DMS53 treated with DMSO at 0.1 percent for 48 hours (cell line): ENCODE results near the gene KCNE4.

Experiments used
- DNase-seq: peaks from one replicate; lab custom pipeline; 2025; ENCODE audit not compliant: unreplicated experiment; lab: John Stamatoyannopoulos, UW

Gene KCNE4

DNA sequence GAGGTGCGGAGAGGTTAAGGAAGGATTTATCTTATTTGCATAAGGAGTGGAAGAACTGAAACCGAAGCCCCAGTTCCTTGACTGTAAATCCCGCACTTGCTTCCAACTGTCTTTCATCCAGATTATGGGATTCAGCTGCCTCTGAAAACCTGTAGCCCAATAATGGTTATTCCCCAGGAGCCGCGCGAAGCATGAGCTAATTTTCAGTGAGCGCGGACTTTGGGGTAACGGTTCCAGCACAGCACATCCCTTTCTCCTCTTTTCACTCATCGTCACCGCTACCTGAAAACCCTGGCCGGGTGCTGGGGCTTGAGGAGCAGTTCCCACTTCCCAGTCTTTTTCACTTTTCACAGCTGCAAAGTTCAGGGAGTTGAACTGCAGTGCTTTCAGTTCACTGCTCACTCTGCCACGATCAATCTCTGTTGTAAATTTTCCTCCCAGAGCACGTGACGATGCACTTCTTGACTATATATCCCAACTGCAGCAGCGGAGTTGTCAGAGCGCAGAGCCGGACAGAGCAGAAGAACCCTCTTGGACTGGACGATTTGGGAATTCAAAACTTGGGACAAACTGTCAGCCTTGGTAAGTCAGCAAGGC, at the start of gene KCNE4:
TSS of gene KCNE4 (plus strand) at position 498 of the 597 bp plus-strand sequence. CDS start 641 bp downstream, outside the sequence.
- DNase-seq = peak; percentile 24

- no peak for DNase-seq
Measured at GRCh38 chr2:223003191-223003590, 48.8 kb upstream of the KCNE4 start.

- no peak for DNase-seq
Measured at GRCh38 chr2:223005496-223005895, 46.5 kb upstream of the KCNE4 start.

DNA sequence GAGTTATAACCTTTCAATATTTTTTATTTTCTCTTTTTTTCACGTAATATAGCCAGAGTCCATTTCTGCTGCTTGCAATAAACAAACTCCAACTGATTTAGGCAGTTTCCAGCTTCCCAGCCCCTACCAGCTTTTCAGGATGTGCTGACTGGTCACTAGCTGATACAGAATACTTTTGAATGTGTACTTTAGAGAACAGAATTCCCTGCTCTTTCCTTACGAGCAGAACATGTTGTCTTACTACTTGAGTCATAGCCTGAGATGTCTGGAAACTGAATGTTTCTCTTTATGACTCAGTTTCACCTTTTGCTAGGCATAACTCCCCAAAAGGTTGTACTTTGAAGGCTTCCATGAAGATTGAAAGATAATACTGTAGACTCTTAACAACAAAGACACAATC, 44.5 kb upstream of the KCNE4 start:
- DNase-seq = no peak

- DNase-seq = peak; percentile 7
Measured at GRCh38 chr2:223008162-223008561, 43.8 kb upstream of the KCNE4 start.

GRCh38 chr2:223008956-223009355, 43.0 kb upstream of the KCNE4 start:
- DNase-seq = no peak

- DNase-seq = no peak
Measured at GRCh38 chr2:223010641-223011040, 41.3 kb upstream of the KCNE4 start.

DNA sequence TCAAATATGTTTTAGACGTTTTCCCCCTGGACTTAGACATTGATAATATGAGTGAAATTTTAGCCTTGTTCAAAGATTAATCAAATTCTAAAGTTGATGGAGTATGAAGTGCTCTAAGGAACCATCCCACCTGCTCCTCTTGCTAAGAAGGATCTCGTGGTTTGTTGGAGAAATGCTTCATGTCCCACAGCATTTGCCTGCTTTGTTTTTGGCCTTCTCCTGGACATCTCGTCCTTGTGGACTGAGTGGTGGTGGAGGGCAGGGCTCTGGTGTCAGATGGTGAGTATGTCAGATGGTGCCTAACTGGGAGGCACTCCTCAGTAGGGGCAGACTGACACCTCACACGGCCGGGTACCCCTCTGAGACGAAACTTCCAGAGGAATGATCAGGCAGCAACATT, 39.7 kb upstream of the KCNE4 start:
- no peak for DNase-seq

DNA sequence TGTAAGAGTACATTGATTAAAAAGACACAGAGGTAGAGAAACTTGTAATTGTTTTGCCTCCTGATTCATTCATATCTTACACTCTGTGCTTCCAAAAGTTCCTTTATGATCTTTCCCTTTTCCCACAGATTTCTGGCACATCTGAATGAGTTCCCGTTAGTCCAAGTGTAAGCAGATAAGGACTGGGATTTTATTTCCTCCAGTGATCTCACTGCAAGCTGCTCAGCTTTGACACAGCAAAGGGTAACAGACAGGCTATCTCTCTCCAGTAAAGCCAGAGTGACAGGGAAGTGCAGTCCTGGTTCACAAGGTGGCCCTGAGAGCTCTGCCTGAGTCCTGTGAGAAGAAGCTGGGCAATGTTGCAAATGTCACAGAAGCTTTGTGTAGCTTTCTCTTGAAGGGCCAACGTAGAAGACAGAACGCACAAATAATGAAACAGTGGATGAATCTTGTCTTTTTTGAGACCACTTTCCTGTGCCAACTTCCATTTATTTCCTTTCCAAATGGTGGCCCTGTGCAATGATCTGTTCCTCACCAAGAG, 32.5 kb upstream of the KCNE4 start:
- DNase-seq = no peak

DNA sequence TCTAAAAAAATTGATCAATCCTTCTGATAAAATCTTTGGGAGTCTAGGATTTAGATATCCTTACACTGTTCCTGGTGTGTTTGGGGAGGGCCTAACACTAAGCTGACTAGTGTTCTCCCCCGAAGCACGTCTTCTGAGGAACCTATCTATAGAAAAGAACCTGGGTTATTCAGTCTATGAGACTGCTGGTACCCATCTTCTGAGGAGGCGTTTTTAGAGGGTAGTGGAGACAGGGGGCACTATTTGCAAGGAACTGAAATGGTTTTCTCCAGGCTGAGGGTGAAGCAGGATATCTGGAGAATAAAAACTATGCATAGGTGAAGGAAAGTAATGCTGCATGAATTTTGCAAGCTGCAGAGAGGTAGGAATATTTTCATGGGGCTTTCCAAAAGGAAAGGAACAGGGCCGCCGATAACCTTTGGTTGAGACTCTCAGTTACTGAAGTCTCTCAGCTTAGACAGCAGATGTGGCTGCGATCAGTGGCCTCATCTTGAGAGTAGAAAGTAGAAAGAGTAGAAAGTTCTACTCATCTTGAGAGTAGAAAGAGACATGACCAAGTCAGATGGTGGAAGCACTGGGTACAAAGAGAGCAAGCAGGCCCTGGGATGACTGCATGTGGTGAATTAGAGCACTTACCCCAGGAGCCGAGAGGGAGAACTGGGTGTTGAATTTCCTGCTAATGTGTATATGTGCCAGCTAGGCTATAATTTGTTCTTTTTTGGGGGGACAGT, 31.8 kb upstream of the KCNE4 start:
- no peak for DNase-seq

GRCh38 chr2:223020971-223021675, 30.9 kb upstream of the KCNE4 start:
- DNase-seq = no peak

GRCh38 chr2:223026357-223027110, 25.5 kb upstream of the KCNE4 start:
- peak; percentile 90 for DNase-seq

GRCh38 chr2:223027442-223027841, 24.5 kb upstream of the KCNE4 start:
- DNase-seq = no peak

GRCh38 chr2:223029287-223029686, 22.7 kb upstream of the KCNE4 start:
- no peak for DNase-seq

DNA sequence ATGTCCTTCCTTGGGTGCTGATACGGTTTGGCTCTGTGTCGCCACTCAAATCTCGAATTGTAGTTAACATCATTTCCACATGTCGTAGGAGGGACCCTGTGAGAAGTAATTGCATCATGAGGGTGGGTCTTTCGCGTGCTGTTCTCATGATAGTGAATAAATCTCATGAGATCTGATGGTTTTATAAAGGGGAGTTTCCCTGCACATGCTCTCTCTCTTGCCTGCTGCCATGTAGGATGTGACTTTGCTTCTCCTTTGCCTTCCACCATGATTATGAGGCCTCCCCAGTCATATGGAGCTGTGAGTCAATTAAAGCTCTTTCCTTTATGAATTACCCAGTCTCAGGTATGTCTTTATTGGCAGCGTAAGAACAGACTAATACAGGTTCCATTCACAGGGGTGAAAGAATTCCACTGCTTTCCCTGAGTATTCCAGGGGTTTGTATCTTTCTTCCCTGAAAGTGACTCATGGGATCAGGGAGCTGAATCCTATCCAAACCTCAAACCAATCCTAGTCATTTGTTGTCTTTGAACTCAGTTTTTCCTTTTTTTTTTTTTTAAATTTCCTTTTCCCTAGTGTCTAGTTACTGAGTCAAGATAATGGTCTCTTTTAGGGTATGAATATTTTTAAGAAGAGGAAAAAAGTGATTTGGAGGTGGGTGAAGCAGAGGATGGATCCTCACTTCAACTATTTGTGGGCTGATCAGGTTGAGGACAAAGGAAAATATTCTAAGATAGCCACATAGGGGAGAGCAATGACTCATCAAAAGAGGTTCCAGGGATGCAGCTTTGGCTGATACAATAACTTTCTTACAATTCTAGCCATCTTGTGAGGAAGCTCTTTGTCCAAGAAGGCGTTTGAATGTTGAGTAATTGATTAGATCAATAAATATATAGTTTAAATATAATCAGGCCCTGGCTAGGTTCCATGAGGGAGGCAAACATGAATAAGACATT, 19.5 kb upstream of the KCNE4 start:
- no peak for DNase-seq

- DNase-seq = no peak
Measured at GRCh38 chr2:223034221-223034975, 17.6 kb upstream of the KCNE4 start.

- no peak for DNase-seq
Measured at GRCh38 chr2:223036790-223037444, 15.1 kb upstream of the KCNE4 start.

GRCh38 chr2:223037445-223037800, 14.6 kb upstream of the KCNE4 start:
- no peak for DNase-seq

DNA sequence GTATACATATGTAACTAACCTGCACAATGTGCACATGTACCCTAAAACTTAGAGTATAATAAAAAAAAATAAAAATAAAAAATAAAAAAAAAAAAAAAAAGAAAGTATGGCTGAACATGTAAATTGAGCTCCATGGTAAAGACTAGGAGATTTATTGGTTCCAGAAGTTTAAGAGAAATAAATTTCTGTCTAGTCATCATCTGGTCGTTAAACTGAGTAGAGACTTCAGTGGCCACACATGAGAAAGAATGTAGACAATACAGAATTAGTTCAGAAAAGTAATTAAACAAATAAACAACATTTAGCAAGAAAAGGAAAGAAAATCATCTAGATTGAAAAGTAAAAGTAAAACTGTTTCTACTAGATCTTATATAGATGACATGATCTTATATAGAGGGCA, 12.4 kb upstream of the KCNE4 start:
- DNase-seq = no peak
